ENCODE data around the gene TBL1X.
"Not testable (repeated sequence)": the region's sequence is repeated elsewhere in the genome, so short reads cannot be mapped to it uniquely, and the experiment has no call there.

Gene TBL1X

GRCh38 chrX:9724711-9725110 is 259.9 kb downstream of the TBL1X start:
- DNase-seq = no peak

- no peak for DNase-seq
These were observed 263.4 kb downstream of the TBL1X start for GRCh38 chrX:9728261-9728660.

- no peak for DNase-seq
These were observed 264.5 kb downstream of the TBL1X start for GRCh38 chrX:9729171-9729885.

- DNase-seq = no peak
These were observed 265.2 kb downstream of the TBL1X start for GRCh38 chrX:9730078-9730477.

- DNase-seq = no peak
These were observed 265.9 kb downstream of the TBL1X start for GRCh38 chrX:9730752-9731151.

GRCh38 chrX:9737363-9737762 is 272.5 kb downstream of the TBL1X start:
- no peak for DNase-seq

- no peak for DNase-seq
These were observed 273.3 kb downstream of the TBL1X start for GRCh38 chrX:9738151-9738550.

GRCh38 chrX:9739130-9739529 is 274.3 kb downstream of the TBL1X start:
- no peak for DNase-seq

- DNase-seq = no peak
These were observed 280.7 kb downstream of the TBL1X start for GRCh38 chrX:9745417-9746115.

- no peak for DNase-seq
These were observed 281.5 kb downstream of the TBL1X start for GRCh38 chrX:9746148-9746888.

GRCh38 chrX:9747644-9748043 is 282.8 kb downstream of the TBL1X start:
- no peak for DNase-seq

- DNase-seq = no peak
These were observed 284.4 kb downstream of the TBL1X start for GRCh38 chrX:9749146-9749692.

GRCh38 chrX:9757366-9757765 is 292.5 kb downstream of the TBL1X start:
- DNase-seq = no peak

GRCh38 chrX:9758021-9758638 is 293.3 kb downstream of the TBL1X start:
- DNase-seq = no peak

- no peak for DNase-seq
These were observed 294.5 kb downstream of the TBL1X start for GRCh38 chrX:9759337-9759736.

- no peak for DNase-seq
These were observed 300.3 kb downstream of the TBL1X start for GRCh38 chrX:9765072-9765736.

GRCh38 chrX:9765737-9766097 is 300.9 kb downstream of the TBL1X start, which contains the start of gene GPR143:
GPR143 (minus strand) TSS chrX:9765847; CDS start chrX:9765817, 30 bp downstream.
- no peak for DNase-seq

GRCh38 chrX:9767375-9767774 is 302.5 kb downstream of the TBL1X start:
- no peak for DNase-seq

GRCh38 chrX:9768321-9768839 is 303.5 kb downstream of the TBL1X start:
- not testable (repeated sequence) for DNase-seq

GRCh38 chrX:9770319-9770718 is 305.5 kb downstream of the TBL1X start:
- DNase-seq = no peak

- no peak for DNase-seq
These were observed 308.1 kb downstream of the TBL1X start for GRCh38 chrX:9772943-9773342.

- no peak for DNase-seq
These were observed 311.1 kb downstream of the TBL1X start for GRCh38 chrX:9775930-9776329.

All from hematopoietic multipotent progenitor cell treated with erythropoietin and hydrocortisone succinate and interleukin-3 and kit ligand, for 8 days (in vitro differentiated cells).